ENCODE measurements around the gene SPSB1.
A peak's percentile ranks its signal among the peaks of the same experiment; 100 is the strongest.

SPSB1 gene

GRCh38 chr1:9279172-9279840, 13.4 kb upstream of the SPSB1 start:
- TF ChIP-seq FOXM1 (IDR thresholded peaks at IDR 0.05; ENCODE audit: borderline replicate concordance, low read depth): no peak
- TF ChIP-seq TEAD4 (IDR thresholded peaks at IDR 0.05): no peak
- no peak for TF ChIP-seq REST (IDR thresholded peaks at IDR 0.05; ENCODE audit: low read depth)
- no peak for TF ChIP-seq EP300 (IDR thresholded peaks at IDR 0.05; ENCODE audit: borderline replicate concordance)
- TF ChIP-seq YY1 (IDR thresholded peaks at IDR 0.05; ENCODE audit: low read depth): no peak
- no peak for TF ChIP-seq TAF1 (IDR thresholded peaks at IDR 0.05; ENCODE audit: low read depth)
- TF ChIP-seq CEBPB (IDR thresholded peaks at IDR 0.05): no peak
- no peak for TF ChIP-seq RAD21 (IDR thresholded peaks at IDR 0.05; ENCODE audit: low read depth)
- no peak for TF ChIP-seq MAX (IDR thresholded peaks at IDR 0.05)
- TF ChIP-seq USF1 (IDR thresholded peaks at IDR 0.05): no peak
- no peak for TF ChIP-seq CREB1 (IDR thresholded peaks at IDR 0.05; ENCODE audit: low read depth)
- no peak for TF ChIP-seq TCF12 (IDR thresholded peaks at IDR 0.05; ENCODE audit: low read depth)
- no peak for TF ChIP-seq ZBTB7A (IDR thresholded peaks at IDR 0.05; ENCODE audit: low read depth)
- no peak for TF ChIP-seq EGR1 (IDR thresholded peaks at IDR 0.05)
- no peak for TF ChIP-seq NFIC (IDR thresholded peaks at IDR 0.05)

- TF ChIP-seq ZBTB7A (IDR thresholded peaks at IDR 0.05; ENCODE audit: low read depth): peak; percentile 62; the same call in 1 of the 2 replicates
- 0 out of 2 replicates have a peak, but pooled peaks have one; percentile 27 for TF ChIP-seq MAX (IDR thresholded peaks at IDR 0.05)
- no peak for TF ChIP-seq NFIC (IDR thresholded peaks at IDR 0.05)
Observed at GRCh38 chr1:9280015-9280860, 12.5 kb upstream of the SPSB1 start.

- TF ChIP-seq REST (IDR thresholded peaks at IDR 0.05; ENCODE audit: low read depth): no peak
- no peak for TF ChIP-seq TCF12 (IDR thresholded peaks at IDR 0.05; ENCODE audit: low read depth)
- no peak for TF ChIP-seq EGR1 (IDR thresholded peaks at IDR 0.05)
Observed at GRCh38 chr1:9281071-9281827, 11.4 kb upstream of the SPSB1 start.

GRCh38 chr1:9281908-9282695, 10.6 kb upstream of the SPSB1 start:
- TF ChIP-seq EGR1 (IDR thresholded peaks at IDR 0.05) (no peak), CEBPB (IDR thresholded peaks at IDR 0.05) (no peak), ZBTB7A (IDR thresholded peaks at IDR 0.05; ENCODE audit: low read depth) (no peak), TCF12 (IDR thresholded peaks at IDR 0.05; ENCODE audit: low read depth) (no peak), TEAD4 (IDR thresholded peaks at IDR 0.05) (no peak), EP300 (IDR thresholded peaks at IDR 0.05; ENCODE audit: borderline replicate concordance) (no peak), FOXM1 (IDR thresholded peaks at IDR 0.05; ENCODE audit: borderline replicate concordance, low read depth) (no peak), MAX (IDR thresholded peaks at IDR 0.05) (no peak), CREB1 (IDR thresholded peaks at IDR 0.05; ENCODE audit: low read depth) (no peak), USF1 (IDR thresholded peaks at IDR 0.05) (no peak), YY1 (IDR thresholded peaks at IDR 0.05; ENCODE audit: low read depth) (no peak), REST (IDR thresholded peaks at IDR 0.05; ENCODE audit: low read depth) (no peak), NFIC (IDR thresholded peaks at IDR 0.05) (no peak), RAD21 (IDR thresholded peaks at IDR 0.05; ENCODE audit: low read depth) (no peak), TAF1 (IDR thresholded peaks at IDR 0.05; ENCODE audit: low read depth) (no peak)
